Lower lobe of right lung (tissue), 2 donors: ENCODE results near the gene CEBPE. TPM values are rescaled to one million over a fixed set of nuclear protein-coding genes. Genes with fewer than 3 reads are reported as not detected.

Experiments
- ATAC-seq, 2 donors: fragments of 200-7000 bp; cut with Tn5 transposase; one replicate each; pipeline ENCODE4 v1.9.1; 2020 to 2022; ENCODE audit warnings: mild to moderate bottlenecking in 2 of 2, moderate library complexity in 2 of 2
- DNase-seq: peaks from one replicate; pipeline ENCODE4 v3.0.0-alpha.2; 2020
- H3K27ac ChIP-seq: fragments of 200-600 bp; one replicate; pipeline ENCODE4 v1.8.0; 2022
- H3K27me3 ChIP-seq: fragments of 200-600 bp; one replicate; pipeline ENCODE4 v1.8.0; 2022; ENCODE audit warnings: low read depth
- H3K36me3 ChIP-seq: fragments of 200-600 bp; one replicate; pipeline ENCODE4 v1.8.0; 2022; ENCODE audit warnings: mild to moderate bottlenecking
- H3K4me1 ChIP-seq: fragments of 200-600 bp; one replicate; pipeline ENCODE4 v1.8.0; 2022
- H3K4me3 ChIP-seq: fragments of 200-600 bp; one replicate; pipeline ENCODE4 v1.8.0; 2022; ENCODE audit warnings: mild to moderate bottlenecking
- H3K9me3 ChIP-seq: fragments of 200-600 bp; one replicate; pipeline ENCODE4 v1.8.0; 2022
- intact Hi-C: fragments of 100-400 bp; cut with DNase I; formaldehyde crosslinking; loops from one replicate; pipeline ENCODE4 v1.11.0; 2022
- total RNA-seq: library from RNA; stranded (reverse); fragmentation: NEBNext Ultra II Directional; extraction: Animal tissue kit (Norgen Biotek cat#: 25700); gene quantifications from one replicate; pipeline ENCODE4 v1.2.1, GENCODE V29; 2021
- TF ChIP-seq, protein P1 (sequence below): fragments of 200-600 bp; IDR thresholded peaks from one replicate; pipeline ENCODE4 v1.8.0; 2022; ENCODE audit warnings: antibody characterized with exemption, mild to moderate bottlenecking
- donor health status: DM: no; HTN: yes; CAD: no; lungs with severe emphysema.

Gene CEBPE
- total RNA-seq, 1 donor from 2014 or later, result 0.32 TPM

DNA sequence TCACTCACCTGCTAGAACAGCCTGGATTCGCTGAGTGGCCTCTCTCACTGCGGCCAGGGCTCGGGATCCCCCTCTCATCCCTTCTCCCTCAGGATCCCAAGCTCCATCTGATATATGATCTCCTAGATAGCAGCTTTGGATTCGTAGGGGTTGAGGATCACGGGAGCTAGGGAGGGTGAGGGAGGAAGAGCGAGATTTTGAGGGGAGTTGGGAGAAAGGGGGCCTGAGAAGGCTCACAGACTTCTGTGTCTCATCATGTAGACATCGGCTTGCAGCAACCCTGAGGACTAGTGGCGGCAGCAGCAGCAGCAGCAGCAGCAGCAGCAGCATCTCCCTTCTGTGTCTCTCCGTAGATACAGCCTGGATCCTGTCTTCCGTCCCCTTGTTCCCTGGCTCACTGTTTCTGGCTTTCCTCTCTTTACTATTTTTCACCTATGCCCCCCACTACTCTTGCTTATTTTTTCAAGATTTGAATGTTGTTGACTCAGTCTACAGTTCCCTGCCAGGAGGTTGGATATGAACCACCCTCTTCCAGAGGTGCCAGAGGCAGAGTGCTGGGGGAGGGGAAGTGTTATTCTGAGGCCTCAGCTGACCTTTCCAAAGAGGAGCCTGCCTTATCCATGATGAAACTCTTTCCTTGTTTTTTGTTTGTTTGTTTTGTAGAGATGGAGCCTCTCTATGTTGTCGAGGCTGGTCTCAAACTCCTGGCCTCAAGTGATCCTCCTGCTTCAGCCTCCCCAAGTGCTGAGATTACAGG is 14.3 kb downstream of the CEBPE start, which contains the start of gene CIROP:
Gene CIROP (minus strand): TSS at position 399 of the 757 bp plus-strand sequence. CDS start 69 bp downstream, at position 330.
- TF ChIP-seq, protein P1, sequence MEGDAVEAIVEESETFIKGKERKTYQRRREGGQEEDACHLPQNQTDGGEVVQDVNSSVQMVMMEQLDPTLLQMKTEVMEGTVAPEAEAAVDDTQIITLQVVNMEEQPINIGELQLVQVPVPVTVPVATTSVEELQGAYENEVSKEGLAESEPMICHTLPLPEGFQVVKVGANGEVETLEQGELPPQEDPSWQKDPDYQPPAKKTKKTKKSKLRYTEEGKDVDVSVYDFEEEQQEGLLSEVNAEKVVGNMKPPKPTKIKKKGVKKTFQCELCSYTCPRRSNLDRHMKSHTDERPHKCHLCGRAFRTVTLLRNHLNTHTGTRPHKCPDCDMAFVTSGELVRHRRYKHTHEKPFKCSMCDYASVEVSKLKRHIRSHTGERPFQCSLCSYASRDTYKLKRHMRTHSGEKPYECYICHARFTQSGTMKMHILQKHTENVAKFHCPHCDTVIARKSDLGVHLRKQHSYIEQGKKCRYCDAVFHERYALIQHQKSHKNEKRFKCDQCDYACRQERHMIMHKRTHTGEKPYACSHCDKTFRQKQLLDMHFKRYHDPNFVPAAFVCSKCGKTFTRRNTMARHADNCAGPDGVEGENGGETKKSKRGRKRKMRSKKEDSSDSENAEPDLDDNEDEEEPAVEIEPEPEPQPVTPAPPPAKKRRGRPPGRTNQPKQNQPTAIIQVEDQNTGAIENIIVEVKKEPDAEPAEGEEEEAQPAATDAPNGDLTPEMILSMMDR, result no peak
- DNase-seq (no peak), ATAC-seq (no peak)
- Histone ChIP-seq H3K4me1 (peaks cover 5% of the 10 kb centered on the region), H3K27ac (peak within 1 kb of the TSS; percentile 31), H3K36me3 (no peaks in the 10 kb centered on the region), H3K9me3 (no peaks in the 10 kb centered on the region), H3K4me3 (no peak within 1 kb of the TSS), H3K27me3 (no peaks in the 10 kb centered on the region)
- intact Hi-C loops, result no loop called here

DNA sequence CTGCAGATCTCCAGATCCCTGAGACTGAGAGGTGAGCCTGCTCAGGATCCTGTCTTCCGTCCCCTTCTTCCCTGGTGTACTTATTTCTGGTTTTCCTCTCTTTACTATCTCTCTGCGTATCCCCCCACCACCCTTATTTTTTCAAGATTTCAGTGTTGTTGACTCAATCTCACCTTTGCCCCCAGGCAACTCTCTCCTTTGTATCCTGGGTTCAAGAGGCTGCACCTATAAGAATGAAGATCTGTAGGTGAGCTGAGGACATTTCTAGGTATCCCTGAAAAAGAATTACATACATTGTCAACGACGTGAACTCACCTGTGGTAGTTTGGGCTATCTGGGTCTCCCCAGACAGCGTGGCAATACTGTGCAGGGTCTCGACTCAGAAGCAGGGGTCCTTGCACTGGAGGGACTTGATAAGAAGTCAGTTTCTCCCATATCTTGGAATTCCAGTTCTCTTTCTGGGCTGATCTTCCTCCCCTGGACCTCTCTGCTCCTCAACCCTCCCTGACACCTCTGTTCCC is 14.9 kb downstream of the CEBPE start:
- Histone ChIP-seq H3K4me3 (no peak overlapping the region), H3K27me3 (no peaks in the 10 kb centered on the region), H3K36me3 (peaks cover 3% of the 10 kb centered on the region), H3K4me1 (peaks cover 9% of the 10 kb centered on the region), H3K9me3 (no peaks in the 10 kb centered on the region), H3K27ac (no peak overlapping the region)
- ATAC-seq (no peak), DNase-seq (no peak)
- TF ChIP-seq, protein P1, result no peak
- intact Hi-C loops, result no loop called here

GRCh38 chr14:23103581-23103980 is 15.5 kb downstream of the CEBPE start:
- Histone ChIP-seq H3K4me1 (peaks cover 14% of the 10 kb centered on the region), H3K36me3 (peaks cover 9% of the 10 kb centered on the region), H3K4me3 (no peak overlapping the region), H3K9me3 (no peaks in the 10 kb centered on the region), H3K27me3 (no peaks in the 10 kb centered on the region), H3K27ac (no peak overlapping the region)
- DNase-seq, result no peak
- ATAC-seq, result no peak
- intact Hi-C loops, result no loop called here
- TF ChIP-seq, protein P1, result no peak

DNA sequence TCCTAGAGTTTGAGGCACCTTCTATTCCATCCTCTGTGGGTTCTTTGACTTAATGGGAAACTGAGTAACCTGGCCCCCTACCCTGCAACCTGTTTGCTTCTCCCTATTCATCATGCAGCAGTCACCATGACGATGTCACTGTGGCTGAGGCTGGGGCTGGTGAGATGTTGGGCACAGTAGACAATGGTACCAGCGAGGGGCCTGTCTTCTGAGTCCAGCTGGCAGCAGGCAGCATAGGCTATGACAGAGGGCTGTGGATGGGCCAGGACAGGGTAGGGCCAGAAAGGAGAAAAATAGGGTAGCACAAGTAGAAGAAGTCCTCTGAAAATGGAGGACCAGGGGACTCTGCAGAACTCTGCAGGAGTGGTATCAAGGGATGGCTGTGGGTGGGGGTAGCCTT is 16.3 kb downstream of the CEBPE start:
- no peak overlapping the region for H3K27ac ChIP-seq
- H3K9me3 ChIP-seq, result no peaks in the 10 kb centered on the region
- H3K36me3 ChIP-seq, result peaks cover 17% of the 10 kb centered on the region
- ATAC-seq (no peak), DNase-seq (no peak)
- H3K4me3 ChIP-seq, result no peak overlapping the region
- H3K4me1 ChIP-seq, result peaks cover 19% of the 10 kb centered on the region
- intact Hi-C loops, result no loop called here
- TF ChIP-seq, protein P1, result no peak
- no peaks in the 10 kb centered on the region for H3K27me3 ChIP-seq

DNA sequence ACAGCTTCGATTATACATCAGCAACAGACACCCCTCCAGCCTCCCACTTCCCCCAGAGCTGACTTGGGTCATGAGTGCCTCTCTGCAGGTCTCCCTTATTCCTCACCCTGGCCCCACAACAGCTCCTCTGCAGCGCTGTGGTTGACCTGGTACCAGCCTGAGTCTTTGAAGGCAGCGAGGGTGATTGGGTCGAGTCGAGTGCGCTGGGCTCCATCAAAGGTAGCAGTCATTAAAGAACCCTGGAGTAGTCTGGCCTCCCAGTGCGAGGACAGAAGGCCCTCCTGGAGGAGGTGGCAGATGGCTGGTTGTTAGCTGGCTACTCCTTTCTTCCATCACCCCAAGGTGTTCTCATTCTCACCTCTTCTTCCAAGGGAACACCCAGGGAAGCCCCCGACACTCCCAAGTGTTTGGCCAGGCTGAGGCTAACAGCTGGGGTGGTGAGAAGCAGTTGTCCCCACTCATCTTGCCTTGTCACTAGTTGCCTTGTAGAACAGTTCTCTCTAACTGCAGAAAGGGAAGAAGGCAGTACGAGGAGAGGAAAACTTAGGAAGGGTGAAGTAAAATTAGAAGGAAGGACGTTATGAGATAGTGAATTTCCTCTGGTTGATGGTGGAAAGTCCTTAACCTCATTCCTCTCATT is 16.9 kb downstream of the CEBPE start:
- H3K4me1 ChIP-seq, result peaks cover 26% of the 10 kb centered on the region
- ATAC-seq (no peak), DNase-seq (no peak)
- peaks cover 21% of the 10 kb centered on the region for H3K36me3 ChIP-seq
- H3K9me3 ChIP-seq, result no peaks in the 10 kb centered on the region
- H3K27ac ChIP-seq, result no peak overlapping the region
- TF ChIP-seq, protein P1, result no peak
- no peak overlapping the region for H3K4me3 ChIP-seq
- H3K27me3 ChIP-seq, result no peaks in the 10 kb centered on the region
- intact Hi-C loops, result no loop called here
